Measurements from ENCODE around the gene TMEM145. TPM values are rescaled to one million over a fixed set of nuclear protein-coding genes. Genes with fewer than 3 reads are reported as not detected.
A peak's percentile ranks its signal among the peaks of the same experiment; 100 is the strongest.
"Not testable (repeated sequence)": the region's sequence is repeated elsewhere in the genome, so short reads cannot be mapped to it uniquely, and the experiment has no call there.

Gene TMEM145
- total and polyA plus RNA-seq, 4 experiments from 2014 or later = not detected

DNA sequence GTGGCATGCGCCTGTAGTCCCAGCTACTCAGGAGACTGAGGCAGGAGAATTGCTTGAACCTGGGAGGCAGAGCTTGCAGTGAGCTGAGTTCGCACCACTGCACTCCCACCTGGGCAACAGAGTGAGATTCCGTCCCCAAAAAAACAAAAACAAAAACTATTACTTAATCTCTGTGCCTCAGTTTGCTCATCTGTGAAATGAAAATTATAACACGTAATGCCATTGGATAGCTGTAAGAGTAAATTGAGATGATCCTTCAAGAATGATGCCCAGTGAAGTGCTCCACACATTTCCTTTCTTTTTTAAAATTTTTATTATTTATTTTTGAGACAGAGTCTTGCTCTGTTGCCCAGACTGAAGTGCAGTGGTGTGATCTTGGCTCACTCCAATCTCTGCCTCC lies 26.8 kb downstream of the TMEM145 start:
- H3K9me3 Mint-ChIP-seq; POLR2A ChIA-PET (ENCODE audit: partially characterized antibody); H3K4me1 Mint-ChIP-seq; H3K27me3 ChIP-seq (ENCODE audit: insufficient read depth, low read length); H3K27ac Mint-ChIP-seq; H3K4me1 ChIP-seq (ENCODE audit: insufficient read depth, low read length); H3K4me3 Mint-ChIP-seq; intact Hi-C loops (cut with micrococcal nuclease); H3K27me3 Mint-ChIP-seq; CTCF ChIA-PET (ENCODE audit: partially characterized antibody); H3K36me3 ChIP-seq (ENCODE audit: insufficient read depth, low read length); H3K27ac ChIP-seq (ENCODE audit: low read depth, low read length); H3K36me3 Mint-ChIP-seq; H3K9me3 ChIP-seq (ENCODE audit: control insufficient read depth in 1 of 2, low read length in 2 of 2); DNase-seq; H3K4me3 ChIP-seq (ENCODE audit: low read length in 2 of 2): not testable (repeated sequence)

DNA sequence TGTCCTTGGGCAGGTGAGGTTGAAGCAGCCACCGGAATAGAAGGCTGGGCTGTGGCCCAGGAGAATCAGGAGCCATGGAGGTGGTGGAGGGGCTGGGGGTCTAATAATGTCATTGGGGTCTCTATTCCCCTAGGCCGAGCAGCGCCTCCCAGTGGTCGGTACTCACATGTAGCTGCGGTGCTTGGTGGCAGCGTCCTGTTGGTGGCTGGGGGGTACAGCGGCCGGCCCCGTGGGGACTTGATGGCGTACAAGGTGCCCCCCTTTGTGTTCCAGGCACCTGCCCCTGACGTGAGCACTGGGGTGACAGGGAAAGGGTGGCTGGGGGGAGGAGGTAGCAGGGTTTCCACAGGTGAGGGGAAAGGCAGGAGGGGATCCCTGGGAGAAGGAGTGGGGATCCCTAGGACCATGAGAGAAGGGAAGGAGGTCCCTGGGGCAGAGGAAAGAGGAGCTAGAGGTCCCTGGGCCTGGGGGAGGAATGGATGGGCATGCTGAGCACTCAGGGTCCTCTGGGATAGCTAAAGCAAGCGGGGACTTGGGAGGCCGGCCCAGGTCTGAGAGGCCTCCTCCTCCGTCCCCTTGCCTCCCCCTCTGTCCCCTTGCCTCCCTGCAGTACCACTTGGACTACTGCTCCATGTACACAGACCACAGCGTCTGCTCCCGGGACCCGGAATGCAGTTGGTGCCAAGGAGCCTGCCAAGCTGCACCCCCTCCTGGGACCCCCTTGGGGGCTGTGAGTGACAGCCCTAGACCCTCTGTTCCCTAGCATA lies 30.4 kb downstream of the TMEM145 start:
- H3K9me3 ChIP-seq (ENCODE audit: control insufficient read depth in 1 of 2, low read length in 2 of 2) = no peaks in the 10 kb centered on the region
- no peak overlapping the region for H3K4me3 ChIP-seq (ENCODE audit: low read length in 2 of 2)
- no peaks in the 10 kb centered on the region for H3K4me1 Mint-ChIP-seq
- peak overlapping the region in 1 of 7 donors; percentile 31 for H3K27ac Mint-ChIP-seq
- no peaks in the 10 kb centered on the region for H3K27me3 ChIP-seq (ENCODE audit: insufficient read depth, low read length)
- intact Hi-C loops (cut with micrococcal nuclease) = no loop called here
- DNase-seq = no peak
- no peaks in the 10 kb centered on the region for H3K36me3 ChIP-seq (ENCODE audit: insufficient read depth, low read length)
- CTCF ChIA-PET (ENCODE audit: partially characterized antibody) = no interaction called here
- no peaks in the 10 kb centered on the region for H3K27me3 Mint-ChIP-seq
- peaks cover 7 to 12% of the 10 kb centered on the region in 2 donors for H3K36me3 Mint-ChIP-seq
- no peaks in the 10 kb centered on the region for H3K4me1 ChIP-seq (ENCODE audit: insufficient read depth, low read length)
- H3K27ac ChIP-seq (ENCODE audit: low read depth, low read length) = no peak overlapping the region
- POLR2A ChIA-PET (ENCODE audit: partially characterized antibody) = no interaction called here
- no peak overlapping the region for H3K4me3 Mint-ChIP-seq
- no peaks in the 10 kb centered on the region for H3K9me3 Mint-ChIP-seq

DNA sequence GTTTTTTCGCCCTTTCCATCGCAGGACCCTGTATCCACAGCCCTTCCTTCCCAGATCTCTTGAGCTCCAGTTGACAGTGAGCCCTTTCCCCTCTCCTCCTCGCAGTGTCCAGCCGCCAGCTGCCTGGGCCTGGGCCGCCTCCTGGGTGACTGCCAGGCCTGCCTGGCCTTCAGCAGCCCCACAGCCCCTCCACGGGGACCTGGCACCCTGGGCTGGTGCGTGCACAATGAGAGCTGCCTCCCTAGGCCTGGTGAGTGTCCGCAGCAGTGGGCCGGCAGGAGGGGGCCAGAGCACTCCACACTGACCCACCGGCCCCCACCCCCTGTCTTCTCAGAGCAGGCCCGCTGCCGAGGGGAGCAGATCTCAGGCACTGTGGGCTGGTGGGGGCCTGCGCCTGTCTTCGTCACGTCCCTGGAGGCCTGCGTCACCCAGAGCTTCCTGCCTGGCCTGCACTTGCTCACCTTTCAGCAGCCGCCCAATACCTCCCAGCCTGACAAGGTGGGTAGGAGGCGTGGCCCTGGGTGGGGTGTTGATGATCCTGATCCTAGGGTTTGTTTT lies 31.3 kb downstream of the TMEM145 start:
- intact Hi-C loops (cut with micrococcal nuclease) = no loop called here
- no peak overlapping the region for H3K27ac Mint-ChIP-seq
- H3K27me3 Mint-ChIP-seq = no peaks in the 10 kb centered on the region
- H3K36me3 Mint-ChIP-seq = peaks cover 7 to 11% of the 10 kb centered on the region in 2 donors
- H3K27me3 ChIP-seq (ENCODE audit: insufficient read depth, low read length) = no peaks in the 10 kb centered on the region
- no peaks in the 10 kb centered on the region for H3K4me1 Mint-ChIP-seq
- H3K36me3 ChIP-seq (ENCODE audit: insufficient read depth, low read length) = no peaks in the 10 kb centered on the region
- DNase-seq = no peak
- no peaks in the 10 kb centered on the region for H3K9me3 ChIP-seq (ENCODE audit: control insufficient read depth in 1 of 2, low read length in 2 of 2)
- no peak overlapping the region for H3K27ac ChIP-seq (ENCODE audit: low read depth, low read length)
- H3K4me3 ChIP-seq (ENCODE audit: low read length in 2 of 2) = no peak overlapping the region
- POLR2A ChIA-PET (ENCODE audit: partially characterized antibody) = no interaction called here
- H3K4me3 Mint-ChIP-seq = no peak overlapping the region
- CTCF ChIA-PET (ENCODE audit: partially characterized antibody) = no interaction called here
- H3K4me1 ChIP-seq (ENCODE audit: insufficient read depth, low read length) = no peaks in the 10 kb centered on the region
- no peaks in the 10 kb centered on the region for H3K9me3 Mint-ChIP-seq

DNA sequence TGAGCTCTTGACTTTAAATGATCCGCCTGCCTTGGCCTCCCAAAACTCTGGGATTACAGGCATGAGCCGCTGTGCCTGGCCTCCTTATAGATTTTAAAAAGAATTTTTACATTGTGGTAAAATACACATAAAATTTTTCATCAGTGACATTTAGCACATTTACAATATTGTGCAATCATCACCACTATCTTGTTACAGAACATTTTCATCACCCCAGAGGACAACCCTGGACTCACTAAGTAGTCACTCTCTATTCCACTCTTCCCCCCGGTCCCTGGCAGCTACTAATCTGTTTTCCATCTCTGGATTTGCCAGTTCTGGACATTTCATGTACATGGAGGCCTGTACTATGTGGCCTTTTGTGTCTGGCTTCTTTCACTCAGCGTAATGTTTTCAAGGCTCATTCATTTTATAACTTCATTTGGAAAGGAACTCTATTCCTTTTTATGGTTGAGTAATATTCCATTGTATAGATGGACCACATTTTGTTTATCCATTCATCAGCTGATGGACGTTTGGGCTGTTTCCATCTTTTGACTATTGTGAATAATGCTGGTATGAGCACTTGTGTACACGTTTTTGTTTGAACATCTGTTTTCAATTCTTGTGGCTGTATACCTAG lies 32.2 kb downstream of the TMEM145 start:
- Histone ChIP-seq H3K27ac (ENCODE audit: low read depth, low read length) (no peak overlapping the region), H3K4me1 (ENCODE audit: insufficient read depth, low read length) (no peaks in the 10 kb centered on the region), H3K9me3 (ENCODE audit: control insufficient read depth in 1 of 2, low read length in 2 of 2) (no peaks in the 10 kb centered on the region), H3K36me3 (ENCODE audit: insufficient read depth, low read length) (no peaks in the 10 kb centered on the region), H3K4me3 (ENCODE audit: low read length in 2 of 2) (no peak overlapping the region), H3K27me3 (ENCODE audit: insufficient read depth, low read length) (no peaks in the 10 kb centered on the region)
- peaks cover 7 to 11% of the 10 kb centered on the region in 2 donors for H3K36me3 Mint-ChIP-seq
- H3K27me3 Mint-ChIP-seq = no peaks in the 10 kb centered on the region
- POLR2A ChIA-PET (ENCODE audit: partially characterized antibody) = no interaction called here
- no peak overlapping the region for H3K27ac Mint-ChIP-seq
- CTCF ChIA-PET (ENCODE audit: partially characterized antibody) = no interaction called here
- DNase-seq = no peak
- no peaks in the 10 kb centered on the region for H3K4me1 Mint-ChIP-seq
- no peak overlapping the region for H3K4me3 Mint-ChIP-seq
- no peaks in the 10 kb centered on the region for H3K9me3 Mint-ChIP-seq
- intact Hi-C loops (cut with micrococcal nuclease) = no loop called here

DNA sequence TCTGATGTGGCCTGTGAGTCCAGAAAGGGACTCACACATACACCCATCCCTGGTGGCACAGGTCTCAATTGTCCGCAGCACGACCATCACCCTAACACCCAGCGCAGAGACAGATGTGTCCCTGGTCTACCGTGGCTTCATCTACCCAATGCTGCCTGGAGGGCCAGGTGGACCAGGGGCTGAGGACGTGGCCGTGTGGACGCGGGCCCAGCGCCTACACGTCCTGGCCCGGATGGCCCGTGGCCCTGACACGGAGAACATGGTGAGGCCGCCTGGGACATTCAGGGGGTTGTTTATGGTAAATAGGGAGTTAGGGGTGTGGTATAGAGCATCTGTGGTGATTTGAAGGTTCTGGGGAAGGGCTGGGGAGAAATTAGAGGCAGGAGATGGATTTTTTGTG lies 35.1 kb downstream of the TMEM145 start:
- H3K27me3 Mint-ChIP-seq = no peaks in the 10 kb centered on the region
- Histone ChIP-seq H3K27ac (ENCODE audit: low read depth, low read length) (no peak overlapping the region), H3K27me3 (ENCODE audit: insufficient read depth, low read length) (no peaks in the 10 kb centered on the region), H3K36me3 (ENCODE audit: insufficient read depth, low read length) (no peaks in the 10 kb centered on the region), H3K9me3 (ENCODE audit: control insufficient read depth in 1 of 2, low read length in 2 of 2) (no peaks in the 10 kb centered on the region), H3K4me1 (ENCODE audit: insufficient read depth, low read length) (no peaks in the 10 kb centered on the region), H3K4me3 (ENCODE audit: low read length in 2 of 2) (no peak overlapping the region)
- H3K9me3 Mint-ChIP-seq = no peaks in the 10 kb centered on the region
- no peak for DNase-seq
- peaks cover 7 to 13% of the 10 kb centered on the region in 2 donors for H3K36me3 Mint-ChIP-seq
- H3K4me3 Mint-ChIP-seq = no peak overlapping the region
- H3K4me1 Mint-ChIP-seq = no peaks in the 10 kb centered on the region
- ChIA-PET POLR2A (ENCODE audit: partially characterized antibody) (no interaction called here), CTCF (ENCODE audit: partially characterized antibody) (no interaction called here)
- peak overlapping the region in 1 of 7 donors; percentile 57 for H3K27ac Mint-ChIP-seq
- intact Hi-C loops (cut with micrococcal nuclease) = no loop called here

DNA sequence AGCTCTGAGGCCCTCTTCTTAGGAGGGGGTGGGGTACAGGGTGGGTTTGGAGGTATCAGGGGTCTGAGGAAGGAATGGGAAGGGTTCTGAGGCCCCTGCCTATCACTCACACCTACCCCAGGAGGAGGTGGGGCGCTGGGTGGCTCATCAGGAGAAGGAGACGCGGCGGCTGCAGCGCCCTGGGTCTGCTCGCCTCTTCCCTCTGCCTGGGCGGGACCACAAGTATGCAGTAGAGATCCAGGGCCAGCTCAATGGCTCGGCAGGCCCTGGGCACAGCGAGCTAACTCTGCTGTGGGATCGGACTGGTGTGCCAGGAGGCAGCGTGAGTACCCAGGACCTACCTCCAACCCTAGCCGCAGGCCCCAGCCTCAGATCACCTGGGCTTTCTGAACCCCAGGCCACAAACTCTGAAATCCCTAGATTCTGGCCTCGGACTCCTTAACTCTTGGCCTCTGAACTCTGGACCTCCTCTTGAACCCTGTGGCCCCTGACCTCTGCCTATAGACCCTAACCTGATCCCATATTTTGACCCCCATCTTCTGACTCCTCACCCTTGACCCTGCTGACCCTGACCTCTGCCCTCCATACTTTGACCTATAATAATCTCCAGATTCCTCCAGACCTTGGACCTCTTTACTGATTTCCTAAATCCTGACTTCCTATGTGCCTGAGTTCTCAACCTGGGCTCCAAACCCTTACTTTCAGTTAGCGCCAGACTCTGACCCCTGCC lies 36.4 kb downstream of the TMEM145 start:
- no peak for DNase-seq
- Mint-ChIP-seq H3K4me3 (no peak overlapping the region), H3K27ac (peak overlapping the region in 1 of 7 donors; percentile 3), H3K27me3 (no peaks in the 10 kb centered on the region), H3K36me3 (peaks cover 7 to 14% of the 10 kb centered on the region in 2 donors), H3K4me1 (peaks cover 0 to 4% (median 0%) of the 10 kb centered on the region in 4 donors), H3K9me3 (no peaks in the 10 kb centered on the region)
- ChIA-PET POLR2A (ENCODE audit: partially characterized antibody) (no interaction called here), CTCF (ENCODE audit: partially characterized antibody) (no interaction called here)
- Histone ChIP-seq H3K27me3 (ENCODE audit: insufficient read depth, low read length) (no peaks in the 10 kb centered on the region), H3K9me3 (ENCODE audit: control insufficient read depth in 1 of 2, low read length in 2 of 2) (no peaks in the 10 kb centered on the region), H3K4me1 (ENCODE audit: insufficient read depth, low read length) (no peaks in the 10 kb centered on the region), H3K27ac (ENCODE audit: low read depth, low read length) (no peak overlapping the region), H3K4me3 (ENCODE audit: low read length in 2 of 2) (no peak overlapping the region), H3K36me3 (ENCODE audit: insufficient read depth, low read length) (no peaks in the 10 kb centered on the region)
- intact Hi-C loops (cut with micrococcal nuclease) = no loop called here

DNA sequence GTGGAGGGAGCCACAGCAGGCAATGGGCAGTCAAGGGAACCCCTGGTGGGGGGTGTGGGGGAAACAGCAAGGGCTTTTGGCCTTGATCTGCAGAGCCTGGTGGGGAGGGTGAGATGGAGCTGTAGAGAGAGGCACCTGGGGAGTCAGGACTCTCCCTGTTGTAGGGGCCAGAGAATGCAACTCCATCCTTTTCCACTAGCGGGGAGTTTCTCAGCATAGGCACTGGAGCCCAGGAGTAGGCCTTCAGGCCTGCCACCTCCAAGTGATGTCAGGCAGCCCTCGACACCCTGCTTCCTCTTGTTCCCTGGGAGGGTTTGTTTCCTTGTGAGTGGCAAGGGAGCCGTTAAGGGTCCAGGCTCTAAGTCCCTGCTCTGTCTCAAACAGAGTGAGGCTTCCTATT lies 37.3 kb downstream of the TMEM145 start:
- Histone ChIP-seq H3K36me3 (ENCODE audit: insufficient read depth, low read length) (no peaks in the 10 kb centered on the region), H3K27ac (ENCODE audit: low read depth, low read length) (no peak overlapping the region), H3K9me3 (ENCODE audit: control insufficient read depth in 1 of 2, low read length in 2 of 2) (no peaks in the 10 kb centered on the region), H3K4me3 (ENCODE audit: low read length in 2 of 2) (no peak overlapping the region), H3K4me1 (ENCODE audit: insufficient read depth, low read length) (no peaks in the 10 kb centered on the region), H3K27me3 (ENCODE audit: insufficient read depth, low read length) (no peaks in the 10 kb centered on the region)
- ChIA-PET POLR2A (ENCODE audit: partially characterized antibody) (no interaction called here), CTCF (ENCODE audit: partially characterized antibody) (no interaction called here)
- no peaks in the 10 kb centered on the region for H3K9me3 Mint-ChIP-seq
- no peak overlapping the region for H3K27ac Mint-ChIP-seq
- no peaks in the 10 kb centered on the region for H3K27me3 Mint-ChIP-seq
- intact Hi-C loops (cut with micrococcal nuclease) = no loop called here
- no peak overlapping the region for H3K4me3 Mint-ChIP-seq
- H3K36me3 Mint-ChIP-seq = peaks cover 4 to 12% of the 10 kb centered on the region in 2 donors
- no peak for DNase-seq
- H3K4me1 Mint-ChIP-seq = peaks cover 0 to 4% (median 0%) of the 10 kb centered on the region in 4 donors
